HTERT RPE-1 (cell line): ENCODE measurements around the gene COPB1.

Experiments
- in situ Hi-C: fragments of 300-500 bp; cut with MboI; formaldehyde crosslinking; loops from 4 replicates; pipeline ENCODE4 v1.14.3; 2020; ENCODE audit warnings: low sequenced_read_pairs

The COPB1 gene

GRCh38 chr11:14425621-14426020, 74.0 kb downstream of the COPB1 start:
- in situ Hi-C loops = no loop called here

GRCh38 chr11:14424096-14424495, 75.5 kb downstream of the COPB1 start:
- in situ Hi-C loops = no loop called here

- in situ Hi-C loops = no loop called here
These were observed 76.0 kb downstream of the COPB1 start for GRCh38 chr11:14423633-14424032.

GRCh38 chr11:14422814-14423182, 76.8 kb downstream of the COPB1 start:
- in situ Hi-C loops = no loop called here

GRCh38 chr11:14422052-14422813, 77.4 kb downstream of the COPB1 start:
- in situ Hi-C loops = no loop called here

- in situ Hi-C loops = no loop called here
These were observed 79.4 kb downstream of the COPB1 start for GRCh38 chr11:14420223-14420622.

GRCh38 chr11:14418801-14419417, 80.7 kb downstream of the COPB1 start:
- in situ Hi-C loops = no loop called here

GRCh38 chr11:14417617-14418374, 81.8 kb downstream of the COPB1 start:
- in situ Hi-C loops = no loop called here

GRCh38 chr11:14417186-14417585, 82.4 kb downstream of the COPB1 start:
- in situ Hi-C loops = no loop called here

GRCh38 chr11:14414470-14415461, 84.8 kb downstream of the COPB1 start:
- in situ Hi-C loops = no loop called here

GRCh38 chr11:14413307-14414069, 86.1 kb downstream of the COPB1 start:
- in situ Hi-C loops = no loop called here

- in situ Hi-C loops = no loop called here
These were observed 87.8 kb downstream of the COPB1 start for GRCh38 chr11:14411818-14412217.

GRCh38 chr11:14409891-14410290, 89.7 kb downstream of the COPB1 start:
- in situ Hi-C loops = no loop called here

- in situ Hi-C loops = no loop called here
These were observed 91.0 kb downstream of the COPB1 start for GRCh38 chr11:14408612-14409011.
